ENCODE measurements around the gene ITPK1.

DNA sequence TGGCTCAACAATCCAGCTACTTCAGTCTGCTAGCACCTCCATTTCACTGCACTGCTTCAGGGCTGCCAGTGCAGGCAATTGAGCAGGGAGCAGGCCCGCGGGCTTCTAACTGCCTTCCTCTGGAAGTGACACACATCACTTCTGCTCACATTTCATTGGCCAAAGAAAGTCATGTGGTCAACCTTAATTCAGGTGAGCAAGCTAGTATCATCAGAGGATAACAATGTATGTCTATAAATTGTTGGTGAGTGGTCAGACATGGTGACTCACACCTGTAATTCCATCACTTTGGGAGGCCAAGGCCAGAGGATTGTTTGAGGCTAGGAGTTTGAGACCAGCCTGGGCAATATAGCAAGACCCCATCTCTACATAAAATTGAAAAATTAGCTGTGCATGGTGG is 215.1 kb downstream of the ITPK1 start:
- TF ChIP-seq, protein P1, sequence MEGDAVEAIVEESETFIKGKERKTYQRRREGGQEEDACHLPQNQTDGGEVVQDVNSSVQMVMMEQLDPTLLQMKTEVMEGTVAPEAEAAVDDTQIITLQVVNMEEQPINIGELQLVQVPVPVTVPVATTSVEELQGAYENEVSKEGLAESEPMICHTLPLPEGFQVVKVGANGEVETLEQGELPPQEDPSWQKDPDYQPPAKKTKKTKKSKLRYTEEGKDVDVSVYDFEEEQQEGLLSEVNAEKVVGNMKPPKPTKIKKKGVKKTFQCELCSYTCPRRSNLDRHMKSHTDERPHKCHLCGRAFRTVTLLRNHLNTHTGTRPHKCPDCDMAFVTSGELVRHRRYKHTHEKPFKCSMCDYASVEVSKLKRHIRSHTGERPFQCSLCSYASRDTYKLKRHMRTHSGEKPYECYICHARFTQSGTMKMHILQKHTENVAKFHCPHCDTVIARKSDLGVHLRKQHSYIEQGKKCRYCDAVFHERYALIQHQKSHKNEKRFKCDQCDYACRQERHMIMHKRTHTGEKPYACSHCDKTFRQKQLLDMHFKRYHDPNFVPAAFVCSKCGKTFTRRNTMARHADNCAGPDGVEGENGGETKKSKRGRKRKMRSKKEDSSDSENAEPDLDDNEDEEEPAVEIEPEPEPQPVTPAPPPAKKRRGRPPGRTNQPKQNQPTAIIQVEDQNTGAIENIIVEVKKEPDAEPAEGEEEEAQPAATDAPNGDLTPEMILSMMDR (IDR thresholded peaks at IDR 0.05), result no peak
- no peak for TF ChIP-seq POLR2A (IDR thresholded peaks at IDR 0.05)

All from thyroid gland (tissue), 4 donors.